Sciatic nerve (tissue), 2 donors: ENCODE measurements around the gene TBC1D3B. TPM values are rescaled to one million over a fixed set of nuclear protein-coding genes. Genes with fewer than 3 reads are reported as not detected.
"Not testable (repeated sequence)": the region's sequence is repeated elsewhere in the genome, so short reads cannot be mapped to it uniquely, and the experiment has no call there.

Experiments used
- ATAC-seq: fragments of 200-7000 bp; cut with Tn5 transposase; one replicate; pipeline ENCODE4 v1.9.1; 2020; ENCODE audit warnings: mild to moderate bottlenecking, moderate library complexity
- DNase-seq: peaks from one replicate; pipeline ENCODE4 v3.0.0-alpha.2; 2020; ENCODE audit warnings: low spot score
- intact Hi-C: fragments of 100-400 bp; cut with DNase I; formaldehyde crosslinking; loops from one replicate; pipeline ENCODE4 v1.14.2; 2022
- total RNA-seq: library from RNA; stranded (reverse); fragmentation: NEBNext Ultra II Directional; extraction: Animal tissue kit (Norgen Biotek cat#: 25700); gene quantifications from one replicate; pipeline ENCODE4 v1.2.1, GENCODE V29; 2021
- donor health status: DM: no; HTN: no; CAD: no.
- donor health status: DM: no; HTN: no; CAD: no.

TBC1D3B gene
- total RNA-seq, 1 donor from 2014 or later: 8.9 TPM

- ATAC-seq: no peak
- no peak for DNase-seq
- intact Hi-C loops: no loop called here
Observed at GRCh38 chr17:36142235-36142634, 34.2 kb downstream of the TBC1D3B start.

GRCh38 chr17:36136439-36136838 is 40.0 kb downstream of the TBC1D3B start:
- ATAC-seq (no peak), DNase-seq (no peak)
- intact Hi-C loops: no loop called here

DNA sequence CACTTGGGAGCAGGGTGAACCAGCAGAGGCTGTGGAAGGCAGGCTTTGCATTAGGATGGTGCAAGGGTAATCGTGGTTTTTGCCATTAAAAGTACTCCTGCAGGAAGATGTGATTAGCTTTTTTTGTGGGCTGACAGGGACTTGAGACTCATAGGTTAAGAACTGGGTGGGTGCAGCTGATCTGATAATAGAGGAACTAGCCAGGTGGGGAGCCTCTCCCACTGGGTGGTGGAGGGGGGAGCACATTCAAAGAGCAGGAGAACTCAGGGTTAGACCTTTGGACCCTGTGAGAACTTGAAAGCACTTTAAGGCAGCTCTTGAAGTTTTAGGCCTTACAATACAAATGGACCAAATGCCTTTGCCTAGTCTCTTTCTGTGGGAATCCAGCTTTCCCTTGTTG is 40.4 kb downstream of the TBC1D3B start:
- intact Hi-C loops: no loop called here
- DNase-seq (no peak), ATAC-seq (no peak)

DNA sequence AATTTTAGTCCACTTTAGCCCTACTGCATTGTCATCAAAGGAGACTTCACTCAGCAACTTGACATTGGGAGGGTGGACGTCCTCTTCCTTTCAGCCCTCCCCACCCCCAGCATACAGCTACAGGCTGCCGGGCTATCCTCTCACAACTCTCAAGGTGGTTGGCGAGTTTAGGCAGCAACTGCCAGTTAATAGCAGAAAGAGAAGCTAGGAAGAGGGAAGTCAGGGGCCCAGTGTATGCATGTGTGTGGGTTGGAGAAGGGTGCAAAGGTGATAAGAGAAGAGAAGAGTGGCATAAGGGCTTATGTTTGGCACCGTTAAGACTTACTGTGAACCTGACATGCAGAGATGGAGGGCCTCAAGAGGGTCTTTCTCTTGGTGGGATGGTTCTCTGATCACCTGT is 41.0 kb downstream of the TBC1D3B start:
- no peak for ATAC-seq
- DNase-seq: no peak
- intact Hi-C loops: no loop called here

- intact Hi-C loops: no loop called here
- ATAC-seq: no peak
- no peak for DNase-seq
Observed at GRCh38 chr17:36133602-36134236, 42.7 kb downstream of the TBC1D3B start.

DNA sequence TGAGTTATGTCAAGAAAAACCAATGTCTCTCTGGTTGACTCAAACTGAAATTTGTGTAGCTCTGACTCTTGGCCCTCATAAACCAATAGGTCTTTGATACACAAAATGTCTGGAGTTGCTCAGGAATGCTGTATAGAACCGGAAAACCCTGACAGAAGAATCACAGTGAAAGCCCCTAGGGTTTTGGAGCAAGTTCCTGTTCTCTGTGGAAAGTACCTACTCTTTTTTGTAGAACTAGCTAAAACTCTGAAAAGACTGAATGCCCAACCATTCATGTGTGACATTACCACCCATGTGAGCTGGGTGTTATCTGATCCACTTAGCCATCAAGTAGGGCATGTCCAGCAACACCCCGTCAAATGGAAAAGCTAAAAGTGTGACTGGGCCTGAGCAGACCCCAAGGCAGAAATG is 44.0 kb downstream of the TBC1D3B start:
- no peak for DNase-seq
- no peak for ATAC-seq
- intact Hi-C loops: no loop called here

GRCh38 chr17:36131931-36132330 is 44.5 kb downstream of the TBC1D3B start:
- ATAC-seq (no peak), DNase-seq (no peak)
- intact Hi-C loops: no loop called here

DNA sequence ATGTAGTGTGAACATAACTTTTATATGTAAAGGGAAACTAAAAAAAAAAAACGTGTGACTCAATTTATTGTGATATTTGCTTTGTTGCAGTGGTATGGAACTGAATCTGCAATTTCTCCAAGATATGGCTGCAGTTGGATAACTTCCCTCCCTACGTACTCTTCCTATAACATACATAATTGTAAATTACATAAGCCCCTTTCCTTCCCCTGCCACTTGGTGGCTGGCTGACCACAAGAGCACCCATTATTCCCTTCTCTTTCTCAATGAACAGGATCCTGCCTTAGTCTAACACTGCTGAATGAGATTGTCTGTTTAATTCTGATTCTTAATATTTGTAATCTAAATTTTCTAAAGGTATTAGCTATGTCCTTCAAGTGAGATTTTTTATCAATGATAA is 45.0 kb downstream of the TBC1D3B start:
- DNase-seq: no peak
- intact Hi-C loops: no loop called here
- no peak for ATAC-seq

- intact Hi-C loops: no loop called here
- ATAC-seq (no peak), DNase-seq (no peak)
Observed at GRCh38 chr17:36130346-36130745, 46.1 kb downstream of the TBC1D3B start.

GRCh38 chr17:36129616-36130015 is 46.8 kb downstream of the TBC1D3B start:
- no peak for ATAC-seq
- intact Hi-C loops: no loop called here

DNA sequence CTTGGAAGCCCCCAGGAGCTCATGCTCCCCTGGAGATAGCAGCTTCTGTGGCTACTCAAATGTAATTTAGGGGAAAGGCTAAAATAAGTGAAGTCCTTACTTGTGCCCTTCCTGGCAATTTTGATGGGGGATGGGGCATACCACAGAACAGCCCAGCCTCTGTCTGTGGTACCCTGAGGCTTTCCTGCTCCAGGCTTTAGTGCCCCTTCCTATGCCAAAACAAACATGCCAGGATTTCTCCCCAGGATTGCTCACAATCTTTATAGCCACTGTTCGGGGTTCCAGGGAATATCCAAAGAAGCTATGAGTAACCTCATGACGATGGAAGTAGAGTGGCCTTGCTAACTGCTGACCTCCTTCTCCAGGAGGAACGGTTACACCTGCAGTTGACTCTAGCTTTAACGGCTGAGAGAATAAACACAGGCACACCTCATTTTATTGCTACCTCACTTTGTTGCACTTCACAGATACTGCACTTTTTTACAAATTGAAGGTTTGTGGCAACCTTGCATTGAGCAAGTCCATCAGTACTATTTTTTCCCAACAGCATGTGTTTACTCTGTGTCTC is 47.9 kb downstream of the TBC1D3B start:
- DNase-seq (no peak), ATAC-seq (no peak)
- intact Hi-C loops: no loop called here

More at GRCh38 chr17:36129616-36130015, 46.8 kb downstream of the TBC1D3B start:
- DNase-seq: no peak

DNA sequence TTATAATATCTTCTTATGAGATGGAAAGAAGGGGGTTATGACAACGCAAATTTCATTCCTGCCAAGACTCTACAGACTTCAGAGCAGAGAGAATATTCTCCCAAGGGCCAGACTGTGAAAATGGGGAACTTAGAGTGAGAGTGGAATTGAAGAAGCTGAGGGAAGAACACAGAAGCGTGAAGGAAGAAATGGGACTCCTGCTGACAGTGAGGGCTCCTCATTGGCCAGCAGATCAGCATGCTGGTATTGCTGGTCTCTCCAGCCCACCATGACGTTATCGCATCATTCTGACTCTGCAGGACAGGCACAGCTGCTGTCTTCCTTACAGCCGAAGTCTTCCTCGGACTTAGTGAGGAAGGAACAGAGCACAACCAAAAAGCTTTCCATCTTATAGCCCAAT is 48.5 kb downstream of the TBC1D3B start:
- ATAC-seq (no peak), DNase-seq (no peak)
- intact Hi-C loops: no loop called here

- ATAC-seq (no peak), DNase-seq (no peak)
- intact Hi-C loops: no loop called here
Observed at GRCh38 chr17:36127199-36127893, 49.1 kb downstream of the TBC1D3B start.

GRCh38 chr17:36124879-36125824 is 51.3 kb downstream of the TBC1D3B start:
- ATAC-seq (no peak), DNase-seq (no peak)
- intact Hi-C loops: no loop called here

- intact Hi-C loops: no loop called here
- ATAC-seq (no peak), DNase-seq (no peak)
Observed at GRCh38 chr17:36123431-36123830, 53.0 kb downstream of the TBC1D3B start.

DNA sequence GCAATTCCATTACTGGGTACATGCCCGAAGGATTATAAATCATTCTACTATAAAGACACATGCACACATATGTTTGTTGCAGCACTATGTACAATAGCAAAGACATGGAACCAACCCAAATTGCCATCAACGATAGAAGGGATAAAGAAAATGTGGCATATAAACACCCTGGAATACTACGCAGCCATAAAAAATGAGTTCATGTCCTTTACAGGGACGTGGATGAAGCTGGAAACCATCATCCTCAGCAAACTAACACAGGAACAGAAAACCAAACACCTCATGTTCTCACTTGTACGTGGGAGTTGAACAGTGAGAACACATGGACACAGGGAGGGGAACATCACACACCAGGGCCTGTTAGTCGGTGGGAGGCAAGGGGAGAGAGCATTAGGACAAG is 55.3 kb downstream of the TBC1D3B start:
- intact Hi-C loops, ATAC-seq, DNase-seq: not testable (repeated sequence)

GRCh38 chr17:36120221-36120620 is 56.2 kb downstream of the TBC1D3B start:
- intact Hi-C loops: no loop called here
- DNase-seq (no peak), ATAC-seq (no peak)

GRCh38 chr17:36118477-36119353 is 57.7 kb downstream of the TBC1D3B start:
- intact Hi-C loops: loop anchor here (5.0 kb wide), 1 partner anchor 51 kb away; no protein-coding TSS in a partner anchor
- DNase-seq (no peak), ATAC-seq (no peak)
